ENCODE data around the gene PLA2G7. TPM values are rescaled to one million over a fixed set of nuclear protein-coding genes. Genes with fewer than 3 reads are reported as not detected.
A peak's percentile ranks its signal among the peaks of the same experiment; 100 is the strongest.

Gene PLA2G7
- total and polyA plus RNA-seq, 10 of the 15 experiments (the other 5 are each of a cell fraction or from before 2014, with no cell fraction given): not detected

- ChIA-PET CTCF (interaction anchor here (1.3 kb wide), 1 partner anchor 9 kb away, joined by 3 read pairs; no protein-coding TSS in a partner anchor), SMC1A (ENCODE audit: uncharacterized antibody, unreplicated experiment) (no interaction called here), POLR2A (no interaction called here), RAD21 (ENCODE audit: unreplicated experiment) (no interaction called here)
- in situ Hi-C loops (cut with MboI) (no loop called here), intact Hi-C loops (cut with micrococcal nuclease; ENCODE audit: unreplicated experiment) (no loop called here)
- no peaks in the 10 kb centered on the region for H3K36me3 ChIP-seq (ENCODE audit: control insufficient read depth in 2 of 2, insufficient read depth in 2 of 2, low read length in 1 of 2)
- FAIRE-seq (no peak), DNase-seq (ENCODE audit: low read depth, low spot score) (no peak), ATAC-seq (no peak)
- peaks cover 2 to 13% of the 10 kb centered on the region in 2 experiments for H3K27me3 ChIP-seq (replicated peaks in 1 of 2; ENCODE audit: control insufficient read depth in 2 of 2, insufficient read depth in 2 of 2, low read length in 1 of 2)
- no TSS peak for BruUV-seq (replicated peaks)
- no peak overlapping the region for H2AFZ ChIP-seq (ENCODE audit: control insufficient read depth, low read depth, low read length)
- no peak overlapping the region for H3K4me2 ChIP-seq (ENCODE audit: control insufficient read depth, insufficient read depth)
- no peak overlapping the region for H3K9ac ChIP-seq (ENCODE audit: control insufficient read depth, insufficient read depth, low read length)
- H3K9me3 ChIP-seq (replicated peaks; ENCODE audit: control insufficient read depth, insufficient read depth, low read length): no peaks in the 10 kb centered on the region
- TF ChIP-seq CTCF (IDR thresholded peaks at IDR 0.05 in 2 of 3, conservative IDR thresholded peaks at IDR 0.05 in 1 of 3; ENCODE audit: control insufficient read depth in 2 of 3, extremely low read depth in 1 of 3, insufficient read depth in 1 of 3, low read depth in 3 of 3, low read length in 3 of 3): 0 out of 6 replicates have a peak, but pooled peaks of 1 of the 3 experiments have one; percentile 5
- TF ChIP-seq SMAD1 (IDR thresholded peaks at IDR 0.05; ENCODE audit: low read depth, partially characterized antibody): no peak
- no peak overlapping the region for H3K27ac ChIP-seq (ENCODE audit: control insufficient read depth, insufficient read depth)
- H4K20me1 ChIP-seq (ENCODE audit: control insufficient read depth, insufficient read depth): no peaks in the 10 kb centered on the region
- WGBS (ENCODE audit: insufficient coverage, insufficient replicate concordance, low lambda C conversion rate, missing lambda C conversion rate): 68% methylated on average over 6 of the region's 6 CpGs
- H3K4me1 ChIP-seq (ENCODE audit: control insufficient read depth, insufficient read depth, low read length): no peaks in the 10 kb centered on the region
- no peak overlapping the region for H3K4me3 ChIP-seq
- no peaks in the 10 kb centered on the region for H3K79me2 ChIP-seq (ENCODE audit: control insufficient read depth, insufficient read depth, low read length)
These were observed 79.4 kb downstream of the PLA2G7 start for GRCh38 chr6:46655803-46656202.

Other genes with a start within 250 kb of the PLA2G7 start
- not detected in 2 replicates for gene RCAN2, start 243.9 kb downstream of the PLA2G7 start, total RNA-seq (2014; rRNA removed)
- gene RCAN2, start 243.9 kb downstream of the PLA2G7 start, total RNA-seq (2014; rRNA removed; fragmentation: Illumina TruSeq; extraction: Trizol): not detected in 2 replicates
- gene RCAN2, start 243.9 kb downstream of the PLA2G7 start, total RNA-seq (2021): not detected in 2 replicates
- gene RCAN2, start 243.9 kb downstream of the PLA2G7 start, polyA plus RNA-seq (2011; rRNA removed): not detected in 2 replicates
- gene RCAN2, start 243.9 kb downstream of the PLA2G7 start, polyA plus RNA-seq (2014; fragmentation: Illumina TruSeq; extraction: Trizol): not detected in 2 replicates
- gene RCAN2, start 243.9 kb downstream of the PLA2G7 start, polyA plus RNA-seq (2014; fragmentation: Nextera tagmentation; extraction: Ambion mirVana): not detected
- not detected in 2 replicates for gene RCAN2, start 243.9 kb downstream of the PLA2G7 start, polyA plus RNA-seq (2014; rRNA removed)
- gene RCAN2, start 243.9 kb downstream of the PLA2G7 start, polyA plus RNA-seq (2016; fragmentation: Nextera tagmentation; extraction: Ambion mirVana): under 1 TPM in 1 of 2 experiments, not detected in 1; 0.06 TPM
- gene CYP39A1, start 82.6 kb downstream of the PLA2G7 start, total RNA-seq (2014; rRNA removed): not detected in 2 replicates
- not detected in 2 replicates for gene CYP39A1, start 82.6 kb downstream of the PLA2G7 start, total RNA-seq (2014; rRNA removed; fragmentation: Illumina TruSeq; extraction: Trizol)
- gene CYP39A1, start 82.6 kb downstream of the PLA2G7 start, total RNA-seq (2021): not detected in 2 replicates
- not detected in 2 replicates for gene CYP39A1, start 82.6 kb downstream of the PLA2G7 start, polyA plus RNA-seq (2011; rRNA removed)
- gene CYP39A1, start 82.6 kb downstream of the PLA2G7 start, polyA plus RNA-seq (2014; fragmentation: Illumina TruSeq; extraction: Trizol): not detected in 2 replicates
- not detected for gene CYP39A1, start 82.6 kb downstream of the PLA2G7 start, polyA plus RNA-seq (2014; fragmentation: Nextera tagmentation; extraction: Ambion mirVana)
- not detected in 2 replicates for gene CYP39A1, start 82.6 kb downstream of the PLA2G7 start, polyA plus RNA-seq (2014; rRNA removed)
- not detected for gene CYP39A1, start 82.6 kb downstream of the PLA2G7 start, polyA plus RNA-seq (2016; fragmentation: Nextera tagmentation; extraction: Ambion mirVana)
- gene SLC25A27, start 82.4 kb downstream of the PLA2G7 start, total RNA-seq (2014; rRNA removed): not detected in 2 replicates
- not detected in 2 replicates for gene SLC25A27, start 82.4 kb downstream of the PLA2G7 start, total RNA-seq (2014; rRNA removed; fragmentation: Illumina TruSeq; extraction: Trizol)
- not detected in 2 replicates for gene SLC25A27, start 82.4 kb downstream of the PLA2G7 start, total RNA-seq (2021)
- 0.33 TPM in 1 of 2 replicates, not detected in the other for gene SLC25A27, start 82.4 kb downstream of the PLA2G7 start, polyA plus RNA-seq (2011; rRNA removed)
- not detected in 2 replicates for gene SLC25A27, start 82.4 kb downstream of the PLA2G7 start, polyA plus RNA-seq (2014; fragmentation: Illumina TruSeq; extraction: Trizol)
- gene SLC25A27, start 82.4 kb downstream of the PLA2G7 start, polyA plus RNA-seq (2014; fragmentation: Nextera tagmentation; extraction: Ambion mirVana): not detected
- not detected in 2 replicates for gene SLC25A27, start 82.4 kb downstream of the PLA2G7 start, polyA plus RNA-seq (2014; rRNA removed)
- gene SLC25A27, start 82.4 kb downstream of the PLA2G7 start, polyA plus RNA-seq (2016; fragmentation: Nextera tagmentation; extraction: Ambion mirVana): not detected
- not detected in 2 replicates for gene TDRD6, start 47.5 kb downstream of the PLA2G7 start, total RNA-seq (2014; rRNA removed)
- not detected in 2 replicates for gene TDRD6, start 47.5 kb downstream of the PLA2G7 start, total RNA-seq (2014; rRNA removed; fragmentation: Illumina TruSeq; extraction: Trizol)
- not detected in 2 replicates for gene TDRD6, start 47.5 kb downstream of the PLA2G7 start, total RNA-seq (2021)
- not detected in 2 replicates for gene TDRD6, start 47.5 kb downstream of the PLA2G7 start, polyA plus RNA-seq (2011; rRNA removed)
- not detected in 2 replicates for gene TDRD6, start 47.5 kb downstream of the PLA2G7 start, polyA plus RNA-seq (2014; fragmentation: Illumina TruSeq; extraction: Trizol)
- not detected for gene TDRD6, start 47.5 kb downstream of the PLA2G7 start, polyA plus RNA-seq (2014; fragmentation: Nextera tagmentation; extraction: Ambion mirVana)
- gene TDRD6, start 47.5 kb downstream of the PLA2G7 start, polyA plus RNA-seq (2014; rRNA removed): not detected in 2 replicates
- not detected for gene TDRD6, start 47.5 kb downstream of the PLA2G7 start, polyA plus RNA-seq (2016; fragmentation: Nextera tagmentation; extraction: Ambion mirVana)
- gene ANKRD66, start 11.6 kb upstream of the PLA2G7 start, total RNA-seq (2014; rRNA removed): not detected in 2 replicates
- gene ANKRD66, start 11.6 kb upstream of the PLA2G7 start, total RNA-seq (2014; rRNA removed; fragmentation: Illumina TruSeq; extraction: Trizol): not detected in 2 replicates
- not detected in 2 replicates for gene ANKRD66, start 11.6 kb upstream of the PLA2G7 start, total RNA-seq (2021)
- gene ANKRD66, start 11.6 kb upstream of the PLA2G7 start, polyA plus RNA-seq (2011; rRNA removed): not detected in 2 replicates
- gene ANKRD66, start 11.6 kb upstream of the PLA2G7 start, polyA plus RNA-seq (2014; fragmentation: Illumina TruSeq; extraction: Trizol): not detected in 2 replicates
- gene ANKRD66, start 11.6 kb upstream of the PLA2G7 start, polyA plus RNA-seq (2014; fragmentation: Nextera tagmentation; extraction: Ambion mirVana): not detected
- not detected in 2 replicates for gene ANKRD66, start 11.6 kb upstream of the PLA2G7 start, polyA plus RNA-seq (2014; rRNA removed)
- not detected for gene ANKRD66, start 11.6 kb upstream of the PLA2G7 start, polyA plus RNA-seq (2016; fragmentation: Nextera tagmentation; extraction: Ambion mirVana)
- gene MEP1A, start 58.0 kb upstream of the PLA2G7 start, total RNA-seq (2014; rRNA removed): not detected in 2 replicates
- gene MEP1A, start 58.0 kb upstream of the PLA2G7 start, total RNA-seq (2014; rRNA removed; fragmentation: Illumina TruSeq; extraction: Trizol): not detected in 2 replicates
- not detected in 2 replicates for gene MEP1A, start 58.0 kb upstream of the PLA2G7 start, total RNA-seq (2021)
- gene MEP1A, start 58.0 kb upstream of the PLA2G7 start, polyA plus RNA-seq (2011; rRNA removed): not detected in 2 replicates
- gene MEP1A, start 58.0 kb upstream of the PLA2G7 start, polyA plus RNA-seq (2014; fragmentation: Illumina TruSeq; extraction: Trizol): not detected in 2 replicates
- gene MEP1A, start 58.0 kb upstream of the PLA2G7 start, polyA plus RNA-seq (2014; fragmentation: Nextera tagmentation; extraction: Ambion mirVana): not detected
- gene MEP1A, start 58.0 kb upstream of the PLA2G7 start, polyA plus RNA-seq (2014; rRNA removed): not detected in 2 replicates
- gene MEP1A, start 58.0 kb upstream of the PLA2G7 start, polyA plus RNA-seq (2016; fragmentation: Nextera tagmentation; extraction: Ambion mirVana): not detected
- not detected in 2 replicates for gene ADGRF5, start 186.6 kb upstream of the PLA2G7 start, total RNA-seq (2014; rRNA removed)
- gene ADGRF5, start 186.6 kb upstream of the PLA2G7 start, total RNA-seq (2014; rRNA removed; fragmentation: Illumina TruSeq; extraction: Trizol): not detected in 2 replicates
- 0.13 TPM in 2 replicates for gene ADGRF5, start 186.6 kb upstream of the PLA2G7 start, total RNA-seq (2021)
- 0.01 TPM in 1 of 2 replicates, not detected in the other for gene ADGRF5, start 186.6 kb upstream of the PLA2G7 start, polyA plus RNA-seq (2011; rRNA removed)
- not detected in 2 replicates for gene ADGRF5, start 186.6 kb upstream of the PLA2G7 start, polyA plus RNA-seq (2014; fragmentation: Illumina TruSeq; extraction: Trizol)
- not detected for gene ADGRF5, start 186.6 kb upstream of the PLA2G7 start, polyA plus RNA-seq (2014; fragmentation: Nextera tagmentation; extraction: Ambion mirVana)
- gene ADGRF5, start 186.6 kb upstream of the PLA2G7 start, polyA plus RNA-seq (2014; rRNA removed): not detected in 2 replicates
- not detected for gene ADGRF5, start 186.6 kb upstream of the PLA2G7 start, polyA plus RNA-seq (2016; fragmentation: Nextera tagmentation; extraction: Ambion mirVana)

Measured in GM12878 (cell line).